ENCODE measurements around the gene HSPBP1.
"Not testable (repeated sequence)": the region's sequence is repeated elsewhere in the genome, so short reads cannot be mapped to it uniquely, and the experiment has no call there.

The HSPBP1 gene

GRCh38 chr19:55279770-55280643 lies at the start of gene HSPBP1:
Gene HSPBP1, minus strand, starts transcription at chr19:55280110. Its CDS starts 502 bp downstream, at chr19:55279608.
- peak; percentile 75 to 87 for DNase-seq (ENCODE audit: low read depth in 2 of 2, low spot score in 1 of 2)

GRCh38 chr19:55328774-55329318 lies 48.9 kb upstream of the HSPBP1 start:
- DNase-seq (ENCODE audit: low read depth in 2 of 2, low spot score in 1 of 2): not testable (repeated sequence)

- no peak for DNase-seq (ENCODE audit: low read depth in 2 of 2, low spot score in 1 of 2)
Observed at GRCh38 chr19:55325172-55325571, 45.3 kb upstream of the HSPBP1 start, which contains the start of gene TMEM150B. Gene TMEM150B, minus strand, starts transcription at chr19:55325341. Its CDS starts 4,305 bp downstream, at chr19:55321036.

- no peak for DNase-seq (ENCODE audit: low read depth in 2 of 2, low spot score in 1 of 2)
Observed at GRCh38 chr19:55324662-55325061, 44.8 kb upstream of the HSPBP1 start.

GRCh38 chr19:55322204-55322885 lies 42.4 kb upstream of the HSPBP1 start:
- DNase-seq (ENCODE audit: low read depth in 2 of 2, low spot score in 1 of 2): no peak

GRCh38 chr19:55321466-55322137 lies 41.7 kb upstream of the HSPBP1 start:
- no peak for DNase-seq (ENCODE audit: low read depth in 2 of 2, low spot score in 1 of 2)

- no peak for DNase-seq (ENCODE audit: low read depth in 2 of 2, low spot score in 1 of 2)
Observed at GRCh38 chr19:55320844-55321419, 41.0 kb upstream of the HSPBP1 start.

- no peak for DNase-seq (ENCODE audit: low read depth in 2 of 2, low spot score in 1 of 2)
Observed at GRCh38 chr19:55319785-55320184, 39.9 kb upstream of the HSPBP1 start.

GRCh38 chr19:55316646-55317045 lies 36.7 kb upstream of the HSPBP1 start:
- DNase-seq (ENCODE audit: low read depth in 2 of 2, low spot score in 1 of 2): no peak

GRCh38 chr19:55315956-55316525 lies 36.1 kb upstream of the HSPBP1 start:
- DNase-seq (ENCODE audit: low read depth in 2 of 2, low spot score in 1 of 2): no peak

- no peak for DNase-seq (ENCODE audit: low read depth in 2 of 2, low spot score in 1 of 2)
Observed at GRCh38 chr19:55314396-55314795, 34.5 kb upstream of the HSPBP1 start.

GRCh38 chr19:55312621-55313512 lies 33.0 kb upstream of the HSPBP1 start:
- DNase-seq (ENCODE audit: low read depth in 2 of 2, low spot score in 1 of 2): no peak

- no peak for DNase-seq (ENCODE audit: low read depth in 2 of 2, low spot score in 1 of 2)
Observed at GRCh38 chr19:55311797-55312196, 31.9 kb upstream of the HSPBP1 start.

- DNase-seq (ENCODE audit: low read depth in 2 of 2, low spot score in 1 of 2): no peak
Observed at GRCh38 chr19:55311397-55311796, 31.5 kb upstream of the HSPBP1 start.

GRCh38 chr19:55310498-55310897 lies 30.6 kb upstream of the HSPBP1 start:
- DNase-seq (ENCODE audit: low read depth in 2 of 2, low spot score in 1 of 2): no peak

GRCh38 chr19:55309448-55309847 lies 29.5 kb upstream of the HSPBP1 start:
- DNase-seq (ENCODE audit: low read depth in 2 of 2, low spot score in 1 of 2): no peak

- DNase-seq (ENCODE audit: low read depth in 2 of 2, low spot score in 1 of 2): no peak
Observed at GRCh38 chr19:55308281-55308680, 28.4 kb upstream of the HSPBP1 start.

- DNase-seq (ENCODE audit: low read depth in 2 of 2, low spot score in 1 of 2): no peak
Observed at GRCh38 chr19:55306712-55307111, 26.8 kb upstream of the HSPBP1 start.

GRCh38 chr19:55305983-55306562 lies 26.2 kb upstream of the HSPBP1 start:
- no peak for DNase-seq (ENCODE audit: low read depth in 2 of 2, low spot score in 1 of 2)
